Hepatocyte (in vitro differentiated cells): Measurements from ENCODE around the gene PPP1R7.

ENCODE experiments used
- CTCF ChIP-seq: fragments of 200-600 bp; sonication (generic); IDR thresholded peaks from 2 replicates; pipeline ENCODE4 v1.5.1; 2016; ENCODE audit warnings: antibody characterized with exemption, mild to moderate bottlenecking; ENCODE audit not compliant: poor library complexity
- EZH2phosphoT487 ChIP-seq: fragments of 200-600 bp; sonication (generic); IDR thresholded peaks from one replicate; pipeline ENCODE4 v1.6.1; 2018; ENCODE audit warnings: antibody characterized with exemption, mild to moderate bottlenecking, low read depth, moderate library complexity; ENCODE audit not compliant: unreplicated experiment, severe bottlenecking

- TF ChIP-seq CTCF (no peak), EZH2phosphoT487 (no peak)
Observed at GRCh38 chr2:241122376-241123002, 27.8 kb upstream of the PPP1R7 start.
